Gastroesophageal sphincter (tissue), 4 donors: ENCODE data around the gene ZNF101. TPM values are rescaled to one million over a fixed set of nuclear protein-coding genes. Genes with fewer than 3 reads are reported as not detected.
A peak's percentile ranks its signal among the peaks of the same experiment; 100 is the strongest.
"Not testable (repeated sequence)": the region's sequence is repeated elsewhere in the genome, so short reads cannot be mapped to it uniquely, and the experiment has no call there.

Experiments
- ATAC-seq: fragments of 150-250 bp; one replicate; pipeline ENCODE4 v1.9.1; 2016; ENCODE audit warnings: mild to moderate bottlenecking, moderate library complexity
- H3K27ac ChIP-seq, 4 donors: fragments of 200-600 bp; sonication (generic) in 3 of 4; 1 replicate in 3 of 4; 2 replicates in 1 of 4; pipeline ENCODE4 v1.5.1; 2016 to 2019
- H3K27me3 ChIP-seq: fragments of 200-600 bp; sonication (generic); one replicate; pipeline ENCODE4 v1.5.1; 2019
- H3K36me3 ChIP-seq, 2 donors: fragments of 200-600 bp; sonication (generic); one replicate each; pipeline ENCODE4 v1.5.1; 2019; ENCODE audit warnings: control low read depth in 1 of 2
- H3K4me1 ChIP-seq, 3 donors: fragments of 200-600 bp; sonication (generic); 1 replicate in 2 of 3; 2 replicates in 1 of 3; pipeline ENCODE4 v1.5.1; 2016 to 2019; ENCODE audit warnings: control low read depth in 2 of 3
- H3K4me3 ChIP-seq, 2 donors: fragments of 200-600 bp; sonication (generic); one replicate each; pipeline ENCODE4 v1.5.1; 2019; ENCODE audit warnings: mild to moderate bottlenecking in 1 of 2, moderate library complexity in 1 of 2
- H3K9me3 ChIP-seq, 3 donors: fragments of 200-600 bp; sonication (generic); one replicate each; pipeline ENCODE4 v1.5.1; 2017 to 2019; ENCODE audit warnings: control low read depth in 2 of 3
- CTCF ChIP-seq, 4 experiments: fragments of 200-600 bp in 2 of 4; fragments of 450-650 bp in 2 of 4; sonication (generic) in 1 of 4; IDR thresholded peaks; one replicate each; pipeline ENCODE4 v1.5.1; 2017 to 2019; ENCODE audit warnings: antibody characterized with exemption in 4 of 4, mild to moderate bottlenecking in 2 of 4, moderate library complexity in 2 of 4
- EP300 ChIP-seq: sonication (generic); formaldehyde crosslinking; IDR thresholded peaks from one replicate; pipeline ENCODE4 v1.6.1; 2017; ENCODE audit warnings: antibody characterized with exemption, mild to moderate bottlenecking
- POLR2A ChIP-seq, 2 donors: fragments of 450-650 bp; IDR thresholded peaks; one replicate each; pipeline ENCODE4 v1.6.1; 2017; ENCODE audit warnings: antibody characterized with exemption in 2 of 2, mild to moderate bottlenecking in 2 of 2, moderate library complexity in 1 of 2
- POLR2AphosphoS5 ChIP-seq: sonication (generic); formaldehyde crosslinking; IDR thresholded peaks from one replicate; pipeline ENCODE4 v1.6.1; 2017; ENCODE audit warnings: antibody characterized with exemption
- WGBS, 2 donors: methylation state at CpG; one replicate each; pipeline ENCODE4 v1.1.5; 2018; ENCODE audit warnings: low coverage in 1 of 2; 5-methylcytosine and 5-hydroxymethylcytosine counted together
- total RNA-seq, 4 donors: library from RNA; depleted of rRNA; stranded (reverse); fragments of >200 nt; gene quantifications; one replicate each; pipeline ENCODE4 v1.1.0, GENCODE V29; 2016

The ZNF101 gene
- total RNA-seq, 4 donors from 2014 or later: 2.5 to 7.6 (median 4.4) TPM

GRCh38 chr19:19663256-19664120, 5.2 kb upstream of the ZNF101 start, which contains the start of gene ATP13A1:
ATP13A1 (minus strand) TSS chr19:19663676; CDS start chr19:19663666, 10 bp downstream.
- Histone ChIP-seq H3K27ac (peak within 1 kb of the TSS; percentile 70 to 95 (median 90)), H3K27me3 (no peaks in the 10 kb centered on the region), H3K4me3 (peak within 1 kb of the TSS; percentile 78 to 98), H3K36me3 (peaks cover 0 to 32% of the 10 kb centered on the region in 2 donors), H3K9me3 (no peaks in the 10 kb centered on the region), H3K4me1 (peaks cover 0 to 38% (median 18%) of the 10 kb centered on the region in 3 donors)
- TF ChIP-seq EP300: no peak
- peak; percentile 82 for TF ChIP-seq POLR2AphosphoS5
- peak in 3 of 4 experiments; percentile 26 to 43 (median 41) for TF ChIP-seq CTCF (IDR thresholded peaks at IDR 0.05)
- peak; percentile 9 to 55 for TF ChIP-seq POLR2A (IDR thresholded peaks at IDR 0.05)
- ATAC-seq: peak; percentile 98
- no CpG with 5 or more reads among the region's 85 CpGs for WGBS, 2 donors

GRCh38 chr19:19665420-19665948, 3.2 kb upstream of the ZNF101 start:
- Histone ChIP-seq H3K4me1 (peaks cover 0 to 52% (median 22%) of the 10 kb centered on the region in 3 donors), H3K36me3 (peaks cover 0 to 12% of the 10 kb centered on the region in 2 donors)
- not testable (repeated sequence) for H3K27me3 ChIP-seq, H3K4me3 ChIP-seq, H3K27ac ChIP-seq, ATAC-seq, H3K9me3 ChIP-seq
- WGBS, 2 donors: 88 to 93% methylated on average over 15 to 21 of the region's 22 CpGs

- WGBS, 2 donors: 85 to 100% methylated on average over 1 to 5 of the region's 10 CpGs
- Histone ChIP-seq H3K36me3 (peaks cover 0 to 25% of the 10 kb centered on the region in 2 donors), H3K27me3 (no peaks in the 10 kb centered on the region), H3K9me3 (no peaks in the 10 kb centered on the region), H3K4me3 (peak overlapping the region in 1 of 2 donors; percentile 90), H3K27ac (no peak overlapping the region), H3K4me1 (peaks cover 0 to 21% (median 4%) of the 10 kb centered on the region in 3 donors)
- TF ChIP-seq CTCF (IDR thresholded peaks at IDR 0.05) (no peak), EP300 (no peak), POLR2AphosphoS5 (no peak), POLR2A (IDR thresholded peaks at IDR 0.05) (no peak)
- ATAC-seq: no peak
These were observed 1.5 kb downstream of the ZNF101 start for GRCh38 chr19:19670070-19670551.

- TF ChIP-seq EP300: no peak
- TF ChIP-seq POLR2A (IDR thresholded peaks at IDR 0.05): no peak
- no peak for TF ChIP-seq POLR2AphosphoS5
- no peak for TF ChIP-seq CTCF (IDR thresholded peaks at IDR 0.05)
- H3K27ac ChIP-seq: no peak overlapping the region
- no peak for ATAC-seq
- no peaks in the 10 kb centered on the region for H3K9me3 ChIP-seq
- peaks cover 0 to 51% of the 10 kb centered on the region in 2 donors for H3K36me3 ChIP-seq
- WGBS, 2 donors: 93 to 95% methylated on average over 2 to 3 of the region's 3 CpGs
- no peak overlapping the region for H3K4me3 ChIP-seq
- H3K4me1 ChIP-seq: peaks cover 0 to 21% (median 4%) of the 10 kb centered on the region in 3 donors
- no peaks in the 10 kb centered on the region for H3K27me3 ChIP-seq
These were observed 4.2 kb downstream of the ZNF101 start for GRCh38 chr19:19672816-19673215.

GRCh38 chr19:19674315-19674714, 5.7 kb downstream of the ZNF101 start:
- Histone ChIP-seq H3K9me3 (peaks cover 0 to 3% (median 0%) of the 10 kb centered on the region in 3 donors), H3K4me3 (no peak overlapping the region), H3K36me3 (peaks cover 0 to 66% of the 10 kb centered on the region in 2 donors), H3K4me1 (peaks cover 0 to 12% (median 4%) of the 10 kb centered on the region in 3 donors), H3K27ac (no peak overlapping the region), H3K27me3 (no peaks in the 10 kb centered on the region)
- TF ChIP-seq POLR2A (IDR thresholded peaks at IDR 0.05) (no peak), EP300 (no peak), POLR2AphosphoS5 (no peak), CTCF (IDR thresholded peaks at IDR 0.05) (no peak)
- ATAC-seq: no peak
- 80 to 100% methylated on average over 2 to 3 of the region's 6 CpGs for WGBS, 2 donors
